H9 (cell line): ENCODE results near the gene NUP160. TPM values are rescaled to one million over a fixed set of nuclear protein-coding genes. Genes with fewer than 3 reads are reported as not detected.

ENCODE experiments used
- DNase-seq: peaks from one replicate; pipeline ENCODE4 v3.0.0-alpha.2; 2017
- H2AFZ ChIP-seq: one replicate; pipeline ENCODE4 v1.6.1; 2013; ENCODE audit warnings: mild to moderate bottlenecking, low read length, control low read depth, moderate library complexity
- H2AK5ac ChIP-seq: 2 replicates; pipeline ENCODE4 v1.6.1; 2013; ENCODE audit warnings: low read length, control low read depth, mixed read lengths; ENCODE audit not compliant: insufficient read length
- H2BK120ac ChIP-seq: one replicate; pipeline ENCODE4 v1.6.1; 2013; ENCODE audit warnings: low read depth, mild to moderate bottlenecking, low read length, control low read depth, inconsistent platforms; ENCODE audit not compliant: poor library complexity, severe bottlenecking
- H2BK12ac ChIP-seq: 2 replicates; pipeline ENCODE4 v1.6.1; 2013; ENCODE audit warnings: low read length, control low read depth, mixed read lengths, low read depth; ENCODE audit not compliant: insufficient read length
- H2BK15ac ChIP-seq: 2 replicates; pipeline ENCODE4 v1.6.1; 2013; ENCODE audit warnings: low read depth, low read length, control low read depth
- H2BK20ac ChIP-seq: one replicate; pipeline ENCODE4 v1.6.1; 2013; ENCODE audit warnings: low read depth, mild to moderate bottlenecking, low read length, control low read depth, inconsistent platforms; ENCODE audit not compliant: poor library complexity, severe bottlenecking
- H2BK5ac ChIP-seq: 2 replicates; pipeline ENCODE4 v1.6.1; 2013; ENCODE audit warnings: low read length, control low read depth, mixed read lengths; ENCODE audit not compliant: insufficient read length
- H3K14ac ChIP-seq: 2 replicates; pipeline ENCODE4 v1.6.1; 2013; ENCODE audit warnings: low read length, control low read depth; ENCODE audit not compliant: insufficient read depth
- H3K18ac ChIP-seq: 2 replicates; pipeline ENCODE4 v1.6.1; 2013; ENCODE audit warnings: low read depth, mild to moderate bottlenecking, mixed read lengths, low read length, control low read depth; ENCODE audit not compliant: insufficient read length
- H3K23ac ChIP-seq: 2 replicates; pipeline ENCODE4 v1.6.1; 2013; ENCODE audit warnings: low read length, control low read depth, mixed read lengths, low read depth; ENCODE audit not compliant: insufficient read length
- H3K23me2 ChIP-seq: 2 replicates; pipeline ENCODE4 v1.6.1; 2013; ENCODE audit warnings: low read depth, mild to moderate bottlenecking, mixed read lengths, low read length, control low read depth; ENCODE audit not compliant: insufficient read length, poor library complexity, severe bottlenecking
- H3K27ac ChIP-seq: 2 replicates; pipeline ENCODE4 v1.5.1; 2013; ENCODE audit warnings: low read length, control low read depth, mixed read lengths, low read depth; ENCODE audit not compliant: insufficient read length
- H3K27me3 ChIP-seq: 2 replicates; pipeline ENCODE4 v1.6.1; 2013; ENCODE audit warnings: low read length, control low read depth, inconsistent platforms; ENCODE audit not compliant: insufficient read depth
- H3K4ac ChIP-seq: 2 replicates; pipeline ENCODE4 v1.6.1; 2013; ENCODE audit warnings: low read depth, mild to moderate bottlenecking, control low read depth, inconsistent platforms, low read length, moderate library complexity
- H3K4me1 ChIP-seq: 2 replicates; pipeline ENCODE4 v1.6.1; 2013; ENCODE audit warnings: low read length, control low read depth, inconsistent platforms; ENCODE audit not compliant: insufficient read depth
- H3K4me2 ChIP-seq: 2 replicates; pipeline ENCODE4 v1.6.1; 2013; ENCODE audit warnings: low read length, control low read depth, mixed read lengths; ENCODE audit not compliant: insufficient read length, insufficient read depth
- H3K56ac ChIP-seq: 2 replicates; pipeline ENCODE4 v1.6.1; 2013; ENCODE audit warnings: low read depth, mild to moderate bottlenecking, mixed read lengths, low read length, control low read depth; ENCODE audit not compliant: insufficient read length
- H3K79me1 ChIP-seq: 2 replicates; pipeline ENCODE4 v1.6.1; 2013; ENCODE audit warnings: low read depth, mild to moderate bottlenecking, moderate library complexity, low read length, control low read depth, inconsistent platforms; ENCODE audit not compliant: insufficient read depth, poor library complexity, severe bottlenecking
- H3K79me2 ChIP-seq: 2 replicates; pipeline ENCODE4 v1.6.1; 2013; ENCODE audit warnings: low read length, control low read depth, inconsistent platforms; ENCODE audit not compliant: insufficient read depth
- H3K9ac ChIP-seq: 2 replicates; pipeline ENCODE4 v1.6.1; 2013; ENCODE audit warnings: low read length, control low read depth, mixed read lengths; ENCODE audit not compliant: insufficient read length; ENCODE audit errors: extremely low read depth
- H3K9me3 ChIP-seq: one replicate; pipeline ENCODE4 v1.6.1; 2013; ENCODE audit warnings: low read depth, low read length, inconsistent platforms; ENCODE audit not compliant: control insufficient read depth
- H3T11ph ChIP-seq: one replicate; pipeline ENCODE4 v1.6.1; 2013; ENCODE audit warnings: mild to moderate bottlenecking, low read length, control low read depth, inconsistent platforms
- H4K20me1 ChIP-seq: one replicate; pipeline ENCODE4 v1.6.1; 2013; ENCODE audit not compliant: control insufficient read depth, insufficient read length, insufficient read depth
- H4K5ac ChIP-seq: 2 replicates; pipeline ENCODE4 v1.6.1; 2013; ENCODE audit warnings: low read depth, mild to moderate bottlenecking, mixed read lengths, low read length, control low read depth; ENCODE audit not compliant: insufficient read length
- H4K8ac ChIP-seq: replicated peaks from 2 replicates; pipeline ENCODE4 v1.6.1; 2013; ENCODE audit warnings: low read length, control low read depth, mixed read lengths, low read depth; ENCODE audit not compliant: insufficient read length
- H4K91ac ChIP-seq: 2 replicates; pipeline ENCODE4 v1.6.1; 2013; ENCODE audit warnings: low read depth, mild to moderate bottlenecking, moderate library complexity, mixed read lengths, low read length, control low read depth; ENCODE audit not compliant: insufficient read length
- H3K27ac Mint-ChIP-seq, 3 experiments: 2 replicates in 2 of 3; 3 replicates in 1 of 3; pipeline ENCODE4 v1.8.0; 2020 to 2021; ENCODE audit warnings: mixed read lengths in 3 of 3, mild to moderate bottlenecking in 1 of 3, moderate library complexity in 1 of 3
- H3K27me3 Mint-ChIP-seq: 2 replicates; pipeline ENCODE4 v1.8.0; 2021; ENCODE audit warnings: low read depth, mild to moderate bottlenecking, moderate library complexity, mixed read lengths
- H3K36me3 Mint-ChIP-seq, 3 experiments: 2 replicates in 2 of 3; 3 replicates in 1 of 3; pipeline ENCODE4 v1.8.0; 2020 to 2021; ENCODE audit warnings: low read depth in 3 of 3, mixed read lengths in 3 of 3; ENCODE audit not compliant: insufficient read depth in 1 of 3
- H3K4me1 Mint-ChIP-seq, 2 experiments: 2 replicates each; pipeline ENCODE4 v1.8.0; 2020; ENCODE audit warnings: mixed read lengths in 2 of 2
- H3K4me3 Mint-ChIP-seq, 2 experiments: 2 replicates in 1 of 2; 3 replicates in 1 of 2; pipeline ENCODE4 v1.8.0; 2020 to 2021; ENCODE audit warnings: mild to moderate bottlenecking in 2 of 2, mixed read lengths in 2 of 2, moderate library complexity in 1 of 2
- H3K9me3 Mint-ChIP-seq, 2 experiments: 2 replicates in 1 of 2; 3 replicates in 1 of 2; pipeline ENCODE4 v1.8.0; 2020; ENCODE audit warnings: mild to moderate bottlenecking in 2 of 2, mixed read lengths in 2 of 2, moderate library complexity in 1 of 2
- WGBS: extraction: QIAGEN DNeasy Blood & Tissue Kit; methylation state at CpG from one replicate; pipeline ENCODE4 v1.1.7; 2013; ENCODE audit warnings: missing lambda C conversion rate, low lambda C conversion rate, mixed read lengths; ENCODE audit not compliant: insufficient read length; ENCODE audit errors: extremely low coverage; 5-methylcytosine and 5-hydroxymethylcytosine counted together
- total RNA-seq: library from RNA; stranded (reverse); gene quantifications from 2 replicates; pipeline ENCODE4 v1.2.1, GENCODE V29; 2021
- TF ChIP-seq, protein P1 (sequence below): fragments of 200-600 bp; sonication (generic); conservative IDR thresholded peaks from 3 replicates; pipeline ENCODE4 v1.8.0; 2021; ENCODE audit warnings: antibody characterized with exemption, mild to moderate bottlenecking

Gene NUP160
- total RNA-seq, 1 experiment from 2014 or later, result 86.1 TPM

DNA sequence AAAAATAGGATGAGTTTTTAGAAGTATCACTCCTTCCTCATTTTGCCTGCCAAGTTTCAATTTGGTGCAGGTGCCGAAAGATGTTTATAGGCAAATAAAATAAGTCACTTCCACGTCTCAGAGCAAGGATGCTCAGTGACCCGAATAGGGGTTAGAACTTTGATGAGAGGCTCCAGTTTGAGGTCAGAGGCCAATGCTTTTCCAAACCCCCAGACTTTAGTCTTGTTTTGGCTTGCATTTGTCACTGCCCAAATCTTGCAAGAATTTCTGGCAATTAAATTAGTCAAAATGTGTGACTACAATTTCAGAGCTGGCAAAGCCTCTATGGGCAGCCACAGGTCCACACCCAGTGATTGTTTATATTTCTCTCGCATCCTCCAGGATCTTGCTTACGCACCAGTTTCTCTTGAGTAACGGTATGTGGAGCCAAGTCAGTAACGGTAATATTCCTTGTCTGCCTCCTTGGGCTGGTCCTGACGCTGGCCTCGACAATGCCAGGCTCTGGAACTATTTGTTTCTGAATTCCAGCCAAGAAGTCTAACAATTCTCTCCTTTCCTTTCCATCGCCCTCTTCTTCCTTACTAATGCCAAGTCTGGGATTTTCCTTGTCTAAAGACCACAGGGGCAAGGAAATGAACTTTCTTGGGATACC is 9.9 kb upstream of the NUP160 start:
- Mint-ChIP-seq H3K27ac (no peak overlapping the region), H3K36me3 (no peaks in the 10 kb centered on the region), H3K27me3 (no peaks in the 10 kb centered on the region), H3K9me3 (no peaks in the 10 kb centered on the region), H3K4me3 (no peak overlapping the region), H3K4me1 (no peaks in the 10 kb centered on the region)
- H3K14ac ChIP-seq, result no peak overlapping the region
- no peaks in the 10 kb centered on the region for H4K20me1 ChIP-seq
- no peak overlapping the region for H2BK12ac ChIP-seq
- no peak overlapping the region for H3K56ac ChIP-seq
- H2BK5ac ChIP-seq, result no peak overlapping the region
- H3K9ac ChIP-seq, result no peak overlapping the region
- no peak overlapping the region for H2AK5ac ChIP-seq
- H3K9me3 ChIP-seq, result no peaks in the 10 kb centered on the region
- no peak overlapping the region for H3K27ac ChIP-seq
- no peak overlapping the region for H2BK15ac ChIP-seq
- no peak overlapping the region for H3K4ac ChIP-seq
- H4K8ac ChIP-seq, result no peak overlapping the region
- no peak overlapping the region for H3T11ph ChIP-seq
- H2AFZ ChIP-seq, result no peak overlapping the region
- H2BK120ac ChIP-seq, result no peak overlapping the region
- H2BK20ac ChIP-seq, result no peak overlapping the region
- no peaks in the 10 kb centered on the region for H3K27me3 ChIP-seq
- H3K4me1 ChIP-seq, result no peaks in the 10 kb centered on the region
- H4K91ac ChIP-seq, result no peak overlapping the region
- H3K4me2 ChIP-seq, result no peak overlapping the region
- H3K23me2 ChIP-seq, result no peaks in the 10 kb centered on the region
- no peak overlapping the region for H3K18ac ChIP-seq
- TF ChIP-seq, protein P1, sequence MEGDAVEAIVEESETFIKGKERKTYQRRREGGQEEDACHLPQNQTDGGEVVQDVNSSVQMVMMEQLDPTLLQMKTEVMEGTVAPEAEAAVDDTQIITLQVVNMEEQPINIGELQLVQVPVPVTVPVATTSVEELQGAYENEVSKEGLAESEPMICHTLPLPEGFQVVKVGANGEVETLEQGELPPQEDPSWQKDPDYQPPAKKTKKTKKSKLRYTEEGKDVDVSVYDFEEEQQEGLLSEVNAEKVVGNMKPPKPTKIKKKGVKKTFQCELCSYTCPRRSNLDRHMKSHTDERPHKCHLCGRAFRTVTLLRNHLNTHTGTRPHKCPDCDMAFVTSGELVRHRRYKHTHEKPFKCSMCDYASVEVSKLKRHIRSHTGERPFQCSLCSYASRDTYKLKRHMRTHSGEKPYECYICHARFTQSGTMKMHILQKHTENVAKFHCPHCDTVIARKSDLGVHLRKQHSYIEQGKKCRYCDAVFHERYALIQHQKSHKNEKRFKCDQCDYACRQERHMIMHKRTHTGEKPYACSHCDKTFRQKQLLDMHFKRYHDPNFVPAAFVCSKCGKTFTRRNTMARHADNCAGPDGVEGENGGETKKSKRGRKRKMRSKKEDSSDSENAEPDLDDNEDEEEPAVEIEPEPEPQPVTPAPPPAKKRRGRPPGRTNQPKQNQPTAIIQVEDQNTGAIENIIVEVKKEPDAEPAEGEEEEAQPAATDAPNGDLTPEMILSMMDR, result no peak
- H4K5ac ChIP-seq, result no peak overlapping the region
- WGBS, result no CpG with 5 or more reads among the region's 10 CpGs
- no peak for DNase-seq
- H3K23ac ChIP-seq, result no peak overlapping the region
- H3K79me2 ChIP-seq, result no peaks in the 10 kb centered on the region
- no peaks in the 10 kb centered on the region for H3K79me1 ChIP-seq
